ENCODE results near the gene GLIS2. TPM values are rescaled to one million over a fixed set of nuclear protein-coding genes. Genes with fewer than 3 reads are reported as not detected.

The GLIS2 gene
- total RNA-seq, 1 donor from 2014 or later = 17.4 TPM

DNA sequence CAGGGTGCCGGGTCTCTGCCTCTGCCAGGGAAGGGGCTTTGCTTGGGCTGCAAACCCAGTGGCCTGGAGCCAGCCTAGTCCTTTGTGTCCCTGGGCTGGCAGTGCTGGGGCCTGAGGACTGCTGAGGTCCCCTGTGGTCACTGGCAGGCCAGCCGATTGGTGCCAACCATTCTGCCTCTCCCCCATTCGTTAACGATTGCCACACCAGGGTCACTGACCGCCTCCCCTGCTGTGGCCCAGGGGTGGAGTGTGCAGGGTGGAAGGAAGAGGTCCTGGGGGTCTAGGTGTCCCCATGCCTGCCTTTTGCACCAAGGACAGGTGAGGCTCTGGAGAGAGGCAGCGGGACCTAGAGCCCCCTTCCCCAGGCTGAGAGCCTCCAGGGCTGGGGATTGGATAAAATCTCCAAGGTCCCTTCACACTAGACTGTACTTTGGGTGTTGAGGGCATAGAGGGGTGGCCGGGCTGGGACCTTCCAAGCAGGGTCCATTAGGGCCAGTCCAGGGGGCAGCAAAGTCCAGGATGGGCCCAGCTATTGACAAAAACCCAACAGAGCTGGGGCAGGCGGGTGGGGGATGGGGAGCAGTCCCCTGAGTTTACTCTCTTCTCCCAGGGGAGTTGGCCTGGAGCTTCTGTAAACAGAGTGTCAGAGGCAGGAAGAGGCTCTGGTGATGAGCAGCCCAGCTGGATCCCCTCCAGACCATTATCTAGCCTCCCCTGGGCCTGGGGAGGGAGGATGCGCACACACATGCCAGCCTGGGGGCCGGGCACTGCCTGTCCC, 56.9 kb downstream of the GLIS2 start:
- Mint-ChIP-seq H3K27me3 (ENCODE audit: low read depth) (peaks cover 11% of the 10 kb centered on the region), H3K4me1 (peaks cover 5% of the 10 kb centered on the region), H3K4me3 (no peak overlapping the region), H3K9me3 (no peaks in the 10 kb centered on the region), H3K27ac (ENCODE audit: unreplicated experiment) (no peak overlapping the region), H3K36me3 (ENCODE audit: low read depth) (no peaks in the 10 kb centered on the region)
- TF ChIP-seq, protein P1, sequence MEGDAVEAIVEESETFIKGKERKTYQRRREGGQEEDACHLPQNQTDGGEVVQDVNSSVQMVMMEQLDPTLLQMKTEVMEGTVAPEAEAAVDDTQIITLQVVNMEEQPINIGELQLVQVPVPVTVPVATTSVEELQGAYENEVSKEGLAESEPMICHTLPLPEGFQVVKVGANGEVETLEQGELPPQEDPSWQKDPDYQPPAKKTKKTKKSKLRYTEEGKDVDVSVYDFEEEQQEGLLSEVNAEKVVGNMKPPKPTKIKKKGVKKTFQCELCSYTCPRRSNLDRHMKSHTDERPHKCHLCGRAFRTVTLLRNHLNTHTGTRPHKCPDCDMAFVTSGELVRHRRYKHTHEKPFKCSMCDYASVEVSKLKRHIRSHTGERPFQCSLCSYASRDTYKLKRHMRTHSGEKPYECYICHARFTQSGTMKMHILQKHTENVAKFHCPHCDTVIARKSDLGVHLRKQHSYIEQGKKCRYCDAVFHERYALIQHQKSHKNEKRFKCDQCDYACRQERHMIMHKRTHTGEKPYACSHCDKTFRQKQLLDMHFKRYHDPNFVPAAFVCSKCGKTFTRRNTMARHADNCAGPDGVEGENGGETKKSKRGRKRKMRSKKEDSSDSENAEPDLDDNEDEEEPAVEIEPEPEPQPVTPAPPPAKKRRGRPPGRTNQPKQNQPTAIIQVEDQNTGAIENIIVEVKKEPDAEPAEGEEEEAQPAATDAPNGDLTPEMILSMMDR (conservative IDR thresholded peaks at IDR 0.05) = no peak
- no peak for DNase-seq (ENCODE audit: low read depth, low spot score)

DNA sequence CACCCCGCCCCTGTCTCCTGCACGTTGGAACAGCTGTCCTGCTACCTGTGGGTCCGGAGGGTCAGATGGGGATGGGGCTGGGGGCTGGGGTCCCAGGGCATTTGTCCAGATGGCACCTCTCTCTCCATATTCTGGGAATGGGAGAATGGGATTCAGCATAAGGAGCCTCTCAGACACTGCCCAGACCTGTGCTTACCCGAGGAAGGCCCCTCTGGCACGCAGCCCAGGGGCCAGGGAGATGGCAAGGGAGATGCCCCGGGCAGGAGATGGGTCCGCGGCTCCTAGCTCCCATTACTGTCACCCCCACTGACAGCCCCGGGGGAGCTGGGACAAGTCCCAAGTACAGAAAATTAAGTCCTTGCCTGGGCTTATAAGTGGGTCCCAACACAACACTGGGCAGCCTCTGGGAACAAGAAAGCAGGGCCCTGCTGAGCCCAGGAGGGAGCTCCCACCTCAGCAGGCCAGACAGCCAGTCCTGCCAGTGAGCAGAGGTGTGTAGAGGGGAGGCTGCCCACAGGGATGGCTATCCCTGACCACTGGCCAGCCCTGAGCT, 57.6 kb downstream of the GLIS2 start:
- Mint-ChIP-seq H3K4me1 (peaks cover 8% of the 10 kb centered on the region), H3K27ac (ENCODE audit: unreplicated experiment) (no peak overlapping the region), H3K27me3 (ENCODE audit: low read depth) (peaks cover 11% of the 10 kb centered on the region), H3K36me3 (ENCODE audit: low read depth) (no peaks in the 10 kb centered on the region), H3K9me3 (no peaks in the 10 kb centered on the region), H3K4me3 (no peak overlapping the region)
- TF ChIP-seq, protein P1 (conservative IDR thresholded peaks at IDR 0.05) = no peak
- no peak for DNase-seq (ENCODE audit: low read depth, low spot score)

DNA sequence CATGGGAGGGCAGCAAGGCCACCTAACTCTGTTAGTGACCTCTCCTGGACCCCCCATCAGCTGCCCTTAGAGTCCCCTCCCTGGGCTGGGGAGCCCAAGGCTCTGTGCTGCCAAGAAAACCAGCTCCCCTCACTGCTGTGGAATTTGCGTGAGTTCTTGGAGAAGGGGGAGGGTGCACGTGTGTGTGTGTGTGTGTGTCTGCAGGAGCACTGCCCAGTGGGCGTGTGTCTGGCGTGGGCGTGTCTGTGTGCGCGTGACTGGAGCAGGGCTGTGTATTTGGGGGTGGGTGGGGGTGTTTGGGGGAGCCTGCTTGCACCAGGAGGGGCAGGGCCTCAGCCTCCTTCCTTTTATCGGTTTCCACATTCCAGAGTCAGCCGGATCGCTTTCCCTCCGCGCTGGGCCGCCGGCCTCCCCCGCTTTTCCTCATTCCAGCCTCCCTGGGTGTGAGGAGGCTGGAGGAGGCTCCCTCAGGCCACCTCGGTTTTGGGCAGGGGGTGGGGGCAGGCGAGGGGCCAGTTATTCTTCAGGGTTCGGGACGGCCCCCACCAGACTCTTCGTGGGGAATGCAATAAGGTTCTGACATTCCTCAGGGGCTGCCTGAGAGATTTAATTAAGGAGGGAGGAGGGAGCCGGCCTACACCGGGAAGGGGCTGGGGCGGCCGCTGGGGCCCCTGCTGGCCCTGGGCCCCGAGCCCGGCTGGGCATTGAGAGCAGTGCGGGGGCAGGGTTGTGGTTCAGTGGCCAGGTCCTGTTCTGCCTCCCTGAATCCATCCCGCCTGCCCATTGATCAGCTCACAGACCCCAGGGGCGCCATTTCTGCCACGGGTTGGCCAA, 58.3 kb downstream of the GLIS2 start:
- Mint-ChIP-seq H3K36me3 (ENCODE audit: low read depth) (no peaks in the 10 kb centered on the region), H3K27me3 (ENCODE audit: low read depth) (peaks cover 11% of the 10 kb centered on the region), H3K27ac (ENCODE audit: unreplicated experiment) (no peak overlapping the region), H3K4me3 (no peak overlapping the region), H3K4me1 (peaks cover 8% of the 10 kb centered on the region), H3K9me3 (no peaks in the 10 kb centered on the region)
- no peak for DNase-seq (ENCODE audit: low read depth, low spot score)
- TF ChIP-seq, protein P1 (conservative IDR thresholded peaks at IDR 0.05) = no peak

DNA sequence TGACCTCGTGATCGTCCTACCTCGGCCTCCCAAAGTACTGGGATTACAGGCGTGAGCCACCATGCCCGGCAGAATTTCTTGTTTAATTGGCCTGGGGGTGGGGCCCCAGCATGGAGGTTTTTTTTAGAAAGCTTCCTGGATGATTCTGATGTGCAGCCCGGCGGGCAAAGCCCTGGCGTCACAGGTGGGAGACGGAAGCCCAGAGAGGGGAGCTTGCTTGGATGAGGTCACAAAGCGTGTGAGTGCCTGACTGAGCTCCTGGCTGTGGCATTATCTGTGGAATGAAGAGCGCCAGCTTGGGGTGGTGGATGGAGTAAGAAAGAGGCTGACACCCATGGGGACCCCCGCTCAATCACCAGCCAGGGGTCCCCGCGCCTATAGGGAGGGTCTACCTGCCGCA, 59.9 kb downstream of the GLIS2 start:
- H3K27me3 Mint-ChIP-seq (ENCODE audit: low read depth) = peaks cover 11% of the 10 kb centered on the region
- DNase-seq (ENCODE audit: low read depth, low spot score) = no peak
- H3K36me3 Mint-ChIP-seq (ENCODE audit: low read depth) = no peaks in the 10 kb centered on the region
- no peak overlapping the region for H3K27ac Mint-ChIP-seq (ENCODE audit: unreplicated experiment)
- peaks cover 8% of the 10 kb centered on the region for H3K4me1 Mint-ChIP-seq
- TF ChIP-seq, protein P1 (conservative IDR thresholded peaks at IDR 0.05) = no peak
- H3K4me3 Mint-ChIP-seq = peak overlapping the region; percentile 25
- no peaks in the 10 kb centered on the region for H3K9me3 Mint-ChIP-seq

DNA sequence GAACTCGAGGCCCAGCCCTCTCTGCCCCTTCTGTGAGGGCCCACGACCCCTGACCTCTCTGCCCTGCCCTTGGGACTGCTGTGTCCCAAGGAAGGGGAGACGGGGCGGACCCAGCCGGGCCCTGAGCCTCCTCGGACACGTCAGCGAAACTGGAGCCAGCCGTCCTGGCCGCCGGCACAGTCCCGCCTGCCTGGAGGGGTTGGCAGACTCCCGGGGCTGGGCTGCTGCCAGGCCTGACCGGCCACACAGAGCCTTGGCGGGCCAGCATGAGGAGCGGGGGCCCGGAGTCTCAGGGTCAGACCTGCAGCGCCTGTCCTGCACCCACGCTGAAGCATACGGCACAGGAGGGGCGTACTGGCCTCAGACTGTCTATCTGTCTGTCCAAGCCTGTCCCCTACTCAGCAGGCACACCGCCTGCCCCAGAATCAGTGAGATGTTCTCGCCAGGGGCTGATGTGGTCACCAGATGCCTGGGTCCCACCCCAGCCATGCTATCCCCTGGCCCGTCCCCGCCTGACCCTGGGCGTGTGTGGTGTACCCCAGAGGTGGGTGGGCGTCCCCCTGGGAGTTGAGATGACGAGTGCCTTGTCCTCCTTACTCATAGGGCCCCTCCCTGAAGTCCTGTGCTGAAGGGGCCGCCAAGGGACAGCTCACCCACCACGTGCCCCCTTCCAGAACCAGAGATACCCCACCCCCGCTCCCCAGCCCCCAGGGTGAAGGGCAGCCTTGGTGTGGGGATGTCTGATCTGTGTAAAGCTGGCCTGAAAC, 60.4 kb downstream of the GLIS2 start:
- TF ChIP-seq, protein P1 (conservative IDR thresholded peaks at IDR 0.05) = no peak
- Mint-ChIP-seq H3K27ac (ENCODE audit: unreplicated experiment) (no peak overlapping the region), H3K9me3 (no peaks in the 10 kb centered on the region), H3K4me1 (peaks cover 8% of the 10 kb centered on the region), H3K36me3 (ENCODE audit: low read depth) (no peaks in the 10 kb centered on the region), H3K4me3 (no peak overlapping the region), H3K27me3 (ENCODE audit: low read depth) (peaks cover 11% of the 10 kb centered on the region)
- DNase-seq (ENCODE audit: low read depth, low spot score) = no peak

Data from neural crest cell (in vitro differentiated cells).